T47D (cell line): ENCODE measurements around the gene SNX20.

ENCODE experiments used
- DNase-seq, 2 experiments: peaks; one replicate each; pipeline versions ENCODE4 v3.0.0 to v3.0.0-alpha.2; 2011 to 2012; ENCODE audit warnings: low read depth in 1 of 2, low spot score in 1 of 2
- JUND ChIP-seq: IDR thresholded peaks from 2 replicates; pipeline ENCODE4 v1.6.1; 2012; ENCODE audit warnings: low read depth
- in situ Hi-C: cut with HindIII; loops from 2 replicates; pipeline ENCODE4 v1.10.0; 2016; ENCODE audit warnings: low sequenced_read_pairs, low pct_unique_long_range_greater_than_20kb

The SNX20 gene

GRCh38 chr16:50670476-50670875, 10.6 kb downstream of the SNX20 start:
- in situ Hi-C loops = no loop called here
- DNase-seq = no peak
- no peak for TF ChIP-seq JUND

DNA sequence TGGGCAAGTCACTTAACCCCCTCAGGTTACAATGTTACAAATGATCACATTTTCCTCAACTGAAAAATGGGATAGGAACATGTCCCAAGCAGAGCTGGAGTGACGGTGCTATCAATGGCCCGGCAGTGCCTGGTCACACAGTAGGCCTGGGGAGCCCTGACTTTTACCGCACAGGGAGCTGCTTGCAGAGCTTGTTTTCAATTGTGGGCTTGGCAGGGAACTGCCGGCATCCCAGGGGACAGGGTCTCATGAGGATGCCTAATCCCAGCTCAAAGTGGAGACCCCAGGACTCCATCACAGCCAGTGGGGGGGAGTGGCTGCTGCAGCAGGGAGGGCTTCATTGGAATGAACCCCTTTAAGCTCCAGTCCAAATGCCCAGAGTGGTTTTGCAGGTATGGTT, 11.4 kb downstream of the SNX20 start:
- no peak for TF ChIP-seq JUND
- in situ Hi-C loops = no loop called here

DNA sequence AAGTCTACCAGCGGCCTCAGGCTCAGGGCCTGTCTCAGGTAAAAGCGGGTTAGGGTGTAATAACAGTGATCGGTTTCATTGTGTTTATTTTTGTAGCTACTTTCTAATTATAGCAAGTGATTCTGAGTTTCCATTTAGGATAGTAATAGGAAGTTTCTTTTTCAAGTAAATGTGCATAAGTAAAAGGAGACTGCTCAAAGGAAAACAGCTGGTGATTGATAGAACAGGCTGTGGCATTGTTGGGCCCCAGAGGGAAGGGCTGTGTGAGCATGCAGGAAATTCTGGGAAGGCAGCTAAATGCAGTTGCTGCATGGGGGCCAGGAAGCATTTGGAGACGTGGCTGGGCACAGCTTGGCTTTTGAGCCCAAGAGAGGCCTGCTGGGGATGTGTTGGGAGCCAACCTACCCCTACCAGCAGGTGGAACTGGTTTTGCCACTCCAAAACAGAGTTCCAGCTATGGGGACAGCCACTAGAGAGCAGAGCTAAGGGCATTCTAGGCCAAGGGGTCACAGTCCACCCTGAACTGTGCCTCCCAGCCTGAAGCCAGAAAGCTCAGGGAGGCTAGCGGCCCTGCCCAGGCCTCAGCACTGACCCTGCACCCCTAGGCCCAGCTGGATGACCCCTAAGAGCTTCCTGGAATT, 12.6 kb downstream of the SNX20 start:
- in situ Hi-C loops = no loop called here
- DNase-seq = peak in 1 of 2 experiments; percentile 76
- no peak for TF ChIP-seq JUND

More for the DNA sequence above, 11.4 kb downstream of the SNX20 start:
- no peak for DNase-seq

GRCh38 chr16:50667497-50668367, 13.4 kb downstream of the SNX20 start:
- TF ChIP-seq JUND = no peak
- in situ Hi-C loops = no loop called here
- DNase-seq = peak in 1 of 2 experiments; percentile 68

DNA sequence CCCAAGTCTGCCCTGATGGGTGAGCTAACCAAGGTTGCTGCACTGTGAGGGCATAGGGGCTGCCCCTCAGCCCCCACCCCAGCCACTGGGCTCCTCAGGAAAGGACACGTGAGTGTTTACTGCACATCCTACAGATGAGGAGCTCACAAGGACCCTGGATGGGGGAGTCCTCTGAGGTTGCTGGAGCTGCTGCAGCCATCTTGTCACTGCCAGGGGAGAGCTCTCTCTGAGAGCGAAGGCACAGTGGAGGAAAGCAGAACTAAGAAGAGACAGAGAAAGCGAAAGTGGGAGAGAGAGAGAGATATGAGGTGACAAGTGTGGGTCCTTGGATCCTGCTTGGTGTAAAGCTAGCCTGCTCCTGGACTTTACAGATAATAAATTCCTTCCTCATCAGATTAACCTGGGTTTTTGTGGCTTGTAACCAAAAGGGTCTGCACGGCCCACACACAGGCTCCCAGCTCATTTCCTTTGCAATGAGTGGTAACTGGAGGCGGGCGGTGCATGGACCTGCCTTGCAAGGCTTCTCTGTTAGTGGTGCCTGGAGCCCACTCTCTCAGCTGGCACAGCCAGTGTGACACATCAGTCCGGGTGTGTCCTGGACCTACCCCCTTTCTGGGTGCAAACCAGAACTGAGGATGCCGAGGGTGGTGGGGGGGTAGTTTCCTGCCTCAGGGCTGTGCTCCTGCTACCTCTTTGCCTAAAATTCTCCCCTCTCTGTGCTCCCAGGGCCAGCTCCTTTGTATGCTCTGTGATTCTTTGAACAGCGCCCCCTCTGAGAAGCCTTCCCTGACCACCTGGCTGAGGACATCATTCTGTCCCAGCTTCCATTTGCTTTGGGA, 14.2 kb downstream of the SNX20 start:
- in situ Hi-C loops = no loop called here
- no peak for TF ChIP-seq JUND
- DNase-seq = no peak

DNA sequence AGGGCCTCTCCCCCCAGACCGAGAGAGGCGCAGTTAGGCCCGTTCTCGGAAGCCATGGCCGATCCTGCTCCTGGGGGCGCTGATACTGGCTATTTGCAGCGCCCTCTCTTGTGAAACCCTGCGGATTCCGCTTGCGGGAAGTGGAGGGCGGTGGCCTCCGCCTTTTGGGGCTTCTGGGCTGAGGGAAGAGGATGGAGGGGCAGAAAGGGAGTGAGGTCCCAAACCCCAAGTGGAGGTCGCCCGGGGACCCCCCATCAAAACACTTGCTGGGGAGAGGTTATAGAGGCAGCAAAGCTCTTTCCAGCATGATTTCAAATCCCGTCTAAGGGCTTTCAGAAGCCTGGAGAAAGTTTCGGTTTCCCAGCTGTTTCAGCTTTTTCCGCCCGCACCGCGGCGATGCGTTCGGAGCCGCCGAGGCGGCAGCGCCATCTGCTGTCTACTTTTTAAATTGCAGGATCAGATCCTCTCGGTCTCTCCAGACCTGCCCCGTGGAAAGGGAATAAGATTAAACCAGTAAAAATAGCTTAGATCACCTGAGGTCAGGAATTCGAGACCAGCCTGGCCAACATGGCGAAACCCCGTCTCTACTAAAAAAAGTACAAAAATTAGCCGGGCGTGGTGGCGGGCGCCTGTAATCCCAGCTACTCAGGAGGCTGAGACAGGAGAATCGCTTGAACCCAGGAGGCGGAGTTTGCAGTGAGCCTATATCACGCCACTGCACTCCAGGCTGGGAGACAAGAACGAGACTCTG, 15.8 kb downstream of the SNX20 start:
- in situ Hi-C loops = no loop called here
- DNase-seq = peak; percentile 51 to 69
- no peak for TF ChIP-seq JUND

DNA sequence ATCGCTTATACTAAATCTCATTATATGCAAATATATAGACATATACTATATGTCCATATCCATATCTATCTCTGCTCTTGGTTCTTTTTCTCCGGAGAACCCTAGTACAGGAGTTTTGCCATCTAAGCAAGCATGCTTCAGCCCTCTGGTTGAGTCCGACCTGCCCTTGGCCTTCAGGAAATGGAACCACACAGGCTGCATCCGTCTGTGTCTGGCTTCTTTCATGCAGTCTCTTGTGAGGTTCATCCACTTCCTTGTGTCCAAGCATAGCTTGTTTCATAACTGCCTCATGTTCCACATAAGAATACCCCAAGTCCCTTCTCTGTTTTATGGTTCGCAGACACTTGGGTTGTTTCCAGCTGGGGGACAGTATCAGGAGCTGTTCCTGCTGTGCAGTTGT, 16.8 kb downstream of the SNX20 start:
- DNase-seq = no peak
- no peak for TF ChIP-seq JUND
- in situ Hi-C loops = no loop called here

- TF ChIP-seq JUND = no peak
- in situ Hi-C loops = no loop called here
- DNase-seq = no peak
Measured at GRCh38 chr16:50662306-50662940, 18.7 kb downstream of the SNX20 start.

- no peak for TF ChIP-seq JUND
- no peak for DNase-seq
- in situ Hi-C loops = no loop called here
Measured at GRCh38 chr16:50659806-50660205, 21.3 kb downstream of the SNX20 start.

DNA sequence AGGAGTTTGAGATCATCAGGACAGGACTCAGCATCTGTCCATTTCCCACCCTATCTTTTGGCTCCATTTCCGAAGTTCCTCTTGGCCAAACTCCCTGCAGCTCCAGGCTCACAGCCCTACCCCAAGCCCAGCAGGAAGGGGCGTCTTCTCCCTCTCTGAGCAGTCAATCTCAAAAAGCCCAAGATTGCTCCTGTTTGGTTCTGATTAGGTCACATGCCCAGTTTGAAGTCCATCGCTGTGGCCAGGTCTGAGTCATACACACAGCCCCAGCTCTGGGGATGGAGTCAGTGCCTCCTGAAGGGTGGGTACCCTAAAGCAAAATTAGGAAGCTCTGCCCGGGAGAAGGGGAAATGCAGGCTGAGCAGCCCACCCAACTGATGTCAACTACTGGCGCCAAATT, 23.9 kb downstream of the SNX20 start:
- no peak for TF ChIP-seq JUND
- in situ Hi-C loops = no loop called here
- no peak for DNase-seq

GRCh38 chr16:50655558-50656055, 25.5 kb downstream of the SNX20 start:
- in situ Hi-C loops = no loop called here
- no peak for TF ChIP-seq JUND
- DNase-seq = no peak
